Coronary artery (tissue), 2 donors: Measurements from ENCODE around the gene CEP41.

Experiments used
- DNase-seq: peaks from one replicate; pipeline ENCODE4 v3.0.0-alpha.2; 2017; ENCODE audit warnings: low spot score
- H3K27ac ChIP-seq, 2 donors: fragments of 200-600 bp; sonication (generic); one replicate each; pipeline ENCODE4 v1.5.1; 2016 to 2019
- H3K4me3 ChIP-seq: fragments of 200-600 bp; sonication (generic); 2 replicates; pipeline ENCODE4 v1.5.1; 2016; ENCODE audit warnings: mild to moderate bottlenecking, moderate library complexity
- CTCF ChIP-seq: fragments of 200-600 bp; sonication (generic); IDR thresholded peaks from one replicate; pipeline ENCODE4 v1.5.1; 2019; ENCODE audit warnings: antibody characterized with exemption

The CEP41 gene

GRCh38 chr7:130473876-130474275 lies 33.1 kb upstream of the CEP41 start:
- no peak overlapping the region for H3K4me3 ChIP-seq
- no peak overlapping the region for H3K27ac ChIP-seq
- no peak for DNase-seq
- TF ChIP-seq CTCF: no peak

GRCh38 chr7:130473289-130473688 lies 32.5 kb upstream of the CEP41 start:
- no peak overlapping the region for H3K4me3 ChIP-seq
- no peak for DNase-seq
- TF ChIP-seq CTCF: no peak

GRCh38 chr7:130471974-130472373 lies 31.2 kb upstream of the CEP41 start:
- H3K4me3 ChIP-seq: no peak overlapping the region
- no peak for TF ChIP-seq CTCF
- H3K27ac ChIP-seq: no peak overlapping the region
- no peak for DNase-seq

More at GRCh38 chr7:130473289-130473688, 32.5 kb upstream of the CEP41 start:
- no peak overlapping the region for H3K27ac ChIP-seq

GRCh38 chr7:130468612-130469011 lies 27.8 kb upstream of the CEP41 start:
- no peak for TF ChIP-seq CTCF
- DNase-seq: no peak
- H3K4me3 ChIP-seq: no peak overlapping the region
- H3K27ac ChIP-seq: no peak overlapping the region

- no peak for TF ChIP-seq CTCF
- no peak for DNase-seq
- Histone ChIP-seq H3K4me3 (no peak overlapping the region), H3K27ac (no peak overlapping the region)
Observed at GRCh38 chr7:130463553-130464434, 23.0 kb upstream of the CEP41 start.

GRCh38 chr7:130461272-130461671 lies 20.5 kb upstream of the CEP41 start:
- Histone ChIP-seq H3K4me3 (no peak overlapping the region), H3K27ac (no peak overlapping the region)
- TF ChIP-seq CTCF: no peak
- no peak for DNase-seq

GRCh38 chr7:130458257-130458656 lies 17.4 kb upstream of the CEP41 start:
- no peak overlapping the region for H3K27ac ChIP-seq
- TF ChIP-seq CTCF: no peak
- no peak overlapping the region for H3K4me3 ChIP-seq
- DNase-seq: no peak
